HEK293T (cell line): ENCODE results near the gene NPEPPS.
"Not testable (repeated sequence)": the region's sequence is repeated elsewhere in the genome, so short reads cannot be mapped to it uniquely, and the experiment has no call there.

Source experiments
- CTCF ChIA-PET: fragments of 350-600 bp; formaldehyde crosslinking; extraction: SDS; loops from one replicate; lab custom pipeline; 2021; ENCODE audit warnings: antibody characterized with exemption, inconsistent platforms; lab: Yijun Ruan, JAX
- POLR2A ChIA-PET: fragments of 350-600 bp; formaldehyde crosslinking; extraction: SDS; loops from one replicate; lab custom pipeline; 2020; ENCODE audit warnings: antibody characterized with exemption, inconsistent platforms; lab: Yijun Ruan, JAX
- DNase-seq: peaks from one replicate; pipeline ENCODE4 v3.0.0; 2012; ENCODE audit warnings: mixed read lengths; ENCODE audit errors: extremely low spot score
- ARNT ChIP-seq: fragments of 450-650 bp; IDR thresholded peaks from 2 replicates; pipeline ENCODE4 v1.6.1; 2017; ENCODE audit warnings: mild to moderate bottlenecking
- BHLHE40 ChIP-seq: fragments of 450-650 bp; IDR thresholded peaks from 2 replicates; pipeline ENCODE4 v1.6.1; 2016; ENCODE audit warnings: mild to moderate bottlenecking, moderate library complexity, borderline replicate concordance
- ELF4 ChIP-seq: fragments of 450-650 bp; IDR thresholded peaks from 2 replicates; pipeline ENCODE4 v1.6.1; 2017; ENCODE audit warnings: antibody characterized with exemption
- FOXK2 ChIP-seq: fragments of 450-650 bp; IDR thresholded peaks from 2 replicates; pipeline ENCODE4 v1.6.1; 2016; ENCODE audit warnings: mild to moderate bottlenecking
- FOXM1 ChIP-seq: fragments of 450-650 bp; IDR thresholded peaks from 2 replicates; pipeline ENCODE4 v1.6.1; 2017; ENCODE audit warnings: mild to moderate bottlenecking, borderline replicate concordance
- PKNOX1 ChIP-seq: fragments of 450-650 bp; IDR thresholded peaks from 2 replicates; pipeline ENCODE4 v1.6.1; 2016
- SP1 ChIP-seq: fragments of 450-650 bp; IDR thresholded peaks from 2 replicates; pipeline ENCODE4 v1.6.1; 2017
- TARDBP ChIP-seq: fragments of 450-650 bp; IDR thresholded peaks from 2 replicates; pipeline ENCODE4 v1.6.1; 2016
- ZNF384 ChIP-seq: fragments of 450-650 bp; IDR thresholded peaks from 2 replicates; pipeline ENCODE4 v1.6.1; 2016

NPEPPS gene

GRCh38 chr17:47541676-47542075 lies 10.8 kb downstream of the NPEPPS start:
- CTCF ChIA-PET = not testable (repeated sequence)

GRCh38 chr17:47544327-47544726 lies 13.4 kb downstream of the NPEPPS start:
- CTCF ChIA-PET, POLR2A ChIA-PET: not testable (repeated sequence)

More at GRCh38 chr17:47541676-47542075, 10.8 kb downstream of the NPEPPS start:
- POLR2A ChIA-PET, DNase-seq: not testable (repeated sequence)
- 0 out of 2 replicates have a peak, but pooled peaks have one; percentile 6 for TF ChIP-seq PKNOX1

GRCh38 chr17:47554733-47555132 lies 23.8 kb downstream of the NPEPPS start:
- POLR2A ChIA-PET, DNase-seq, CTCF ChIA-PET: not testable (repeated sequence)

More at GRCh38 chr17:47544327-47544726, 13.4 kb downstream of the NPEPPS start:
- DNase-seq = not testable (repeated sequence)

- POLR2A ChIA-PET, CTCF ChIA-PET, DNase-seq: not testable (repeated sequence)
Observed at GRCh38 chr17:47556108-47556507, 25.2 kb downstream of the NPEPPS start.

- DNase-seq, CTCF ChIA-PET, POLR2A ChIA-PET: not testable (repeated sequence)
Observed at GRCh38 chr17:47560517-47561043, 29.7 kb downstream of the NPEPPS start.

GRCh38 chr17:47561698-47562405 lies 30.9 kb downstream of the NPEPPS start:
- CTCF ChIA-PET, POLR2A ChIA-PET, DNase-seq: not testable (repeated sequence)

GRCh38 chr17:47562406-47562705 lies 31.4 kb downstream of the NPEPPS start:
- DNase-seq, CTCF ChIA-PET, POLR2A ChIA-PET: not testable (repeated sequence)

GRCh38 chr17:47567261-47567660 lies 36.4 kb downstream of the NPEPPS start:
- POLR2A ChIA-PET, CTCF ChIA-PET, DNase-seq: not testable (repeated sequence)

GRCh38 chr17:47572561-47572960 lies 41.7 kb downstream of the NPEPPS start:
- CTCF ChIA-PET, POLR2A ChIA-PET, DNase-seq: not testable (repeated sequence)

GRCh38 chr17:47582416-47582815 lies 51.5 kb downstream of the NPEPPS start:
- CTCF ChIA-PET, POLR2A ChIA-PET, DNase-seq: not testable (repeated sequence)

- POLR2A ChIA-PET, CTCF ChIA-PET, DNase-seq: not testable (repeated sequence)
Observed at GRCh38 chr17:47586378-47587055, 55.6 kb downstream of the NPEPPS start.

GRCh38 chr17:47593522-47593921 lies 62.6 kb downstream of the NPEPPS start:
- CTCF ChIA-PET, POLR2A ChIA-PET, DNase-seq: not testable (repeated sequence)

GRCh38 chr17:47603830-47604597 lies 73.1 kb downstream of the NPEPPS start:
- DNase-seq = no peak
- ChIA-PET POLR2A (no interaction called here), CTCF (interaction anchor here (1.6 kb wide), 1 partner anchor 12 kb away, joined by 5 read pairs; no protein-coding TSS in a partner anchor)
- TF ChIP-seq FOXK2 (no peak), TARDBP (no peak), PKNOX1 (no peak), ELF4 (no peak), FOXM1 (no peak), BHLHE40 (no peak), ZNF384 (no peak), ARNT (no peak), SP1 (no peak)
